Epithelial cell of proximal tubule (primary cell): ENCODE results near the gene MT1M. TPM values are rescaled to one million over a fixed set of nuclear protein-coding genes. Genes with fewer than 3 reads are reported as not detected.
"Not testable (repeated sequence)": the region's sequence is repeated elsewhere in the genome, so short reads cannot be mapped to it uniquely, and the experiment has no call there.

Experiments
- DNase-seq: peaks from one replicate; pipeline ENCODE4 v3.0.0-alpha.2; 2011; ENCODE audit warnings: low read depth
- H3K4me3 ChIP-seq: 2 replicates; pipeline ENCODE4 v1.5.1; 2011; ENCODE audit warnings: low read depth, mild to moderate bottlenecking, low read length
- total RNA-seq: library from RNA; depleted of rRNA; stranded (reverse); fragments of >200 nt; gene quantifications from 2 replicates; pipeline ENCODE4 v1.2.3, GENCODE V29; 2015
- TF ChIP-seq, protein P1 (sequence below): conservative IDR thresholded peaks from 2 replicates; pipeline ENCODE4 v1.5.1; 2012; ENCODE audit warnings: low read depth, mild to moderate bottlenecking, low read length

MT1M gene
- total RNA-seq, 1 donor from 2014 or later, result 124 TPM

DNA sequence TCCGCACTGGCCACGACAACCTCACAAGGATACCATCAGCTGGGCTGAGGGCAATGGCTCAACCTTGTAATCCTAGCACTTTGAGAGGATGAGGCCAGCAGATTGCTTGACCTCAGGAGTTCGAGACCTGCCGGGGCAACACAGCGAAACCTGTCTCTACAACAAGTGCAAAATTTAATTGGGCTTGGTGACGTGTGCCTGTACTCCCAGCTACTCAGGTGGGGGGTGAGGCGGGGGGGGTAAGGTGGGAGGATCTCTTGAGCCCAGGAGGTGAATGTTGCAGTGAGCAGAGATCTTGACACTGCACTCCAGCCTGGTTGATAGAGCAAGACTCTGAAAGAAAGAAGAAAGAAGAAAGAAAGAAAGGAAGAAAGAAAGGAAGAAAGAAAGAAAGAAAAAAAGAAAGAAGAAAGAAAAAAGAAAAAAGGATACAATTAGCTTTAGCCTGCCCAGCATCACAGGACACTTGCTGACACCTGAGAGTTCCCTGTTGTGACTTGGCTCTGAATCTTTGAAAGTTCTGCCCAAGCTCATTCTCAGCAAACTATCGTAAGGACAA, 12.0 kb upstream of the MT1M start:
- no peak for DNase-seq
- TF ChIP-seq, protein P1, sequence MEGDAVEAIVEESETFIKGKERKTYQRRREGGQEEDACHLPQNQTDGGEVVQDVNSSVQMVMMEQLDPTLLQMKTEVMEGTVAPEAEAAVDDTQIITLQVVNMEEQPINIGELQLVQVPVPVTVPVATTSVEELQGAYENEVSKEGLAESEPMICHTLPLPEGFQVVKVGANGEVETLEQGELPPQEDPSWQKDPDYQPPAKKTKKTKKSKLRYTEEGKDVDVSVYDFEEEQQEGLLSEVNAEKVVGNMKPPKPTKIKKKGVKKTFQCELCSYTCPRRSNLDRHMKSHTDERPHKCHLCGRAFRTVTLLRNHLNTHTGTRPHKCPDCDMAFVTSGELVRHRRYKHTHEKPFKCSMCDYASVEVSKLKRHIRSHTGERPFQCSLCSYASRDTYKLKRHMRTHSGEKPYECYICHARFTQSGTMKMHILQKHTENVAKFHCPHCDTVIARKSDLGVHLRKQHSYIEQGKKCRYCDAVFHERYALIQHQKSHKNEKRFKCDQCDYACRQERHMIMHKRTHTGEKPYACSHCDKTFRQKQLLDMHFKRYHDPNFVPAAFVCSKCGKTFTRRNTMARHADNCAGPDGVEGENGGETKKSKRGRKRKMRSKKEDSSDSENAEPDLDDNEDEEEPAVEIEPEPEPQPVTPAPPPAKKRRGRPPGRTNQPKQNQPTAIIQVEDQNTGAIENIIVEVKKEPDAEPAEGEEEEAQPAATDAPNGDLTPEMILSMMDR, result no peak
- H3K4me3 ChIP-seq, result no peak overlapping the region

DNA sequence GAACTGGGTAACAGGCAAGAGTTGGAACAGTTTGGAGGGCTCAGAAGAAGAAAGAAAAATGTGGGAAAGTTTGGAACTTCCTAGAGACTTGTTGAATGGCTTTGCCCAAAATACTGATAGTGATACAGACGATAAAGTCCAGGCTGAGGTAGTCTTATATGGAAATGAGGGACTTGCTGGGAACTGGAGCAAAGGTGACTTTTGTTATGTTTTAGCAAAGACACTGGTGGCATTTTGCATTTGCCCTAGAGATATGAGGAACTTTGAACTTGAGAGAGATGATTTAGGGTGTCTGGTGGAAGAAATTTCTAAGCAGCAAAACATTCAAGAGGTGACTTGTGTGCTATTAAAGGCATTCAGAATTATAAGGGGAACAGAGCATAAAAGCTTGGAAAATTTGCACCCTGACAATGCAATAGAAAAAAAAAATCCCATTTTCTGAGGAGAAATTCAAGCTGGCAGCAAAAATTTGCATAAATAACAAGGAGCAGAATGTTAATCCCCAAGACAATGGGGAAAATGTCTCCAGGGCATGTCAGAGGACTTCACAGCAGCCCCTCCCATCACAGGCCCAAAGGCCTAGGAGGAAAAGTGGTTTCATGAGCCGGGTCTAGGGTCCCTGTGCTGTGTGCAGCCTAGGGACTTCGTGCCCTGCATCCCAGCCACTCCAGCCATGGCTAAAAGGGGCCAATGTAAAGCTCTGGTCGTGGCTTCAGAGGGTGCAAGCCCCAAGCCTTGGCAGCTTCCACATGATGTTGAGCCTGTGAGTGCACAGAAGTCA, 10.6 kb upstream of the MT1M start:
- DNase-seq, H3K4me3 ChIP-seq: not testable (repeated sequence)

DNA sequence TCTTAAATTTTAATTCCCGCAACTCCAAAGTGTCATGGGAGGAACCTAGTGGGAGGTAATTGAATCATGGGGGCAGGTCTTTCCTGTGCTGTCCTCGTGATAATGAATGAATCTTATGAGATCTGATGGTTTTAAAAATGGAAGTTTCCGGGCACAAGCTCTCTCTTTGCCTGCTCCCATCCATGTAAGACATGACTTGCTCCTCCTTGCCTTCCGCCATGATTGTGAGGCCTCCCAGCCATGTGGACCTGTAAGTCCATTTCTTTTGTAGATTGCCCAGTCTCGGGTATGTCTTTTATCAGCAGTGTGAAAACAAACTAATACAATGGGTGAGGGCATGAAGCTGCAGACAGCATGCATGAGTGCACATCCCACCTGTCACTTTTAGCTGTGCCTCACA, 9.3 kb upstream of the MT1M start:
- not testable (repeated sequence) for DNase-seq, H3K4me3 ChIP-seq

DNA sequence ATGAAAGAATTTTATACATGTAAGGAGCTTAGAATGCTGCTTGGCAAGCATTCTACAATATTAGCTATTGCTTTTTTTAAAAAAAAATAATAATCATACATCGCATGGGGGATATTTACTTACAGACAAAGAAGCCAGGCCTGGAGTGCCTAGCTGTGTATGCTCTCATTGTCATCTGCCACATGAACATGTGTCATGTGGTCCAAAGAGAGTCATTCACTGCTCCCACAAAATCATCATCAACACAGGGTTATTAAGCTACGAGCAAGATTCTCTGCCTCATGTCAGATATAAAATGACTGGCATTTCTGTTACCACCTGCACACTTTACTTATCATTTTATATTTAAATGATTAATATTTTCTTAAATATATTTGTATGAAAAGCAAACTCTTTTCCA, 8.8 kb upstream of the MT1M start:
- TF ChIP-seq, protein P1, result no peak
- H3K4me3 ChIP-seq, result no peak overlapping the region
- no peak for DNase-seq

DNA sequence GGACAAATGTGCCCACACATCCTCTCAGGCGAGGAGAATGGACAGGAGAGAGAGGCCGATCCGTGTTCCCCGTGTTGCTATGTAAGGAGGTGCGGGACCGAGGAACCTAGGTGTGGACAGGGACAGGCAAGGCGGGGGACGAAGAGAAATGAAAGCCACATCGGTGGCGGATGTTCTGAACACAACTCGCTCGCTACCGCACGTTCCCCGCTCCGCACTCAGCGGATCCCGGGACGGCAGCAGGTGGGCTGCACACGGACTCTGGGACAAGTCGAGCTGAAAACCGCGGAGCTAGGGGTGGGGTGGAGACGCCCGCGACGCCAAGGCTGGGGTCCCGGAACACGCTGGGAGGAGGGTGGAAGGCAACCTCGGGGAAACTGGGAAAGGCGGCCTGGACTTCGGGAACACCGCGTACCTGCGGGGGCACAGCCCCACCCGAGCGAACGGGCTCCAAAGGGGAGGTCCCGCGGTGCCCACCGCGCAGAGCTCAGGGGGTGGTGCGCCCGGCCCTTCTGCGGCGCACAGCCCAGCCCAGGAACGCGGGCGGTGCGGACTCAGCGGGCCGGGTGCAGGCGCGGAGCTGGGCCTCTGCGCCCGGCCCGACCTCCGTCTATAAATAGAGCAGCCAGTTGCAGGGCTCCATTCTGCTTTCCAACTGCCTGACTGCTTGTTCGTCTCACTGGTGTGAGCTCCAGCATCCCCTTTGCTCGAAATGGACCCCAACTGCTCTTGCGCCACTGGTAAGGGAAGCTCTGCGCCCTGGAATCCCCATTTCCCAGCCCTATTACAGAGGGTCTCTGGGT, 7.1 kb upstream of the MT1M start, which contains the start of gene MT1E:
MT1E (plus strand) TSS at position 642 of the 803 bp plus-strand sequence; CDS start at position 713, 71 bp downstream.
- H3K4me3 ChIP-seq, result peak within 1 kb of the TSS; percentile 63
- TF ChIP-seq, protein P1, result no peak
- DNase-seq, result no peak

DNA sequence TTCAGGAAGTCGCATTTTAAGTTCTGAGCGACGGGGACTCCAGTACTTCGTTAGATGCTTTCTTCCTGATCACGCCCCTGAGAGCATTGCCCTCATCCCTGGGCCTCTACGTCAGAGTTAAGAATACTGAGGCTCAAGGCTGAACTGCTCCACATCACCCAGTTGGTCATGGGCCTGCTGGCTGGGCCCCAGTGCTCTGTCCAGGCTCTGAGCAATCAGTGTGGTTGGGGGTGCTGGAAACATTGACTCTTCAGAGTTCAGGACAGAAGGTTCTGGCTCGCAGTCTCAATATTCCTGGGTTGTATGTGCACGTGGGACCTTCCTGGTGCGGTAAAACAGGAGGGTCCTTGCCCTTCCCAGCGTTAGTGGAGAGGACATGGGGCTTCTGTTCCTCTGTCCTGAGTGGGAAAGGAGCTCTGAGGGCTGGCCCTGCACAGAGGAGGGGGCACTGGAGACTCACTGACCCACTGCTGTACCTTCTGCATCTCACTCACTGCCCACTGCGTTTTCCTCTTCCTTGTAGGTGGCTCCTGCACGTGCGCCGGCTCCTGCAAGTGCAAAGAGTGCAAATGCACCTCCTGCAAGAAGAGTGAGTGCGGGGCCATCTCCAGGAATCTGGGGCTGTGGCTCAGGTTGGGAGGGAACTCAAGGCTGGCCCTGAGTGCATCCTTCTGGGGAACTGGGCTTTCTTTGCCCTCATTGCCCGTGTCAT, 6.4 kb upstream of the MT1M start:
- TF ChIP-seq, protein P1, result no peak
- no peak for DNase-seq
- H3K4me3 ChIP-seq, result peak overlapping the region; percentile 63

DNA sequence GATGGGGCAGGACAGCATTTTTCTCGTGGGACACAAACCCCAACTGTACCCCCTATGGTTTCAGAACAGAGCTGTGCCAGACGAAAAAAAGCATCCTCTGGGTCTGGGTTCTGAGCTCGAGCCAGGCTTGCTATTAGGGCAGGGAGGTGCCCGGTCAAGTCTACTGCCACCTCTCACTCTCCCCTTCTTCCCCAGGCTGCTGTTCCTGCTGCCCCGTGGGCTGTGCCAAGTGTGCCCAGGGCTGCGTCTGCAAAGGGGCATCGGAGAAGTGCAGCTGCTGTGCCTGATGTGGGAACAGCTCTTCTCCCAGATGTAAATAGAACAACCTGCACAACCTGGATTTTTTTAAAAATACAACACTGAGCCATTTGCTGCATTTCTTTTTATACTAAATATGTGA, 5.8 kb upstream of the MT1M start:
- no peak for DNase-seq
- H3K4me3 ChIP-seq, result peak overlapping the region; percentile 63
- TF ChIP-seq, protein P1, result no peak
